ENCODE measurements around the gene SYT12. TPM values are rescaled to one million over a fixed set of nuclear protein-coding genes. Genes with fewer than 3 reads are reported as not detected.

The SYT12 gene
- total RNA-seq, 1 experiment from 2014 or later: 4.6 TPM

DNA sequence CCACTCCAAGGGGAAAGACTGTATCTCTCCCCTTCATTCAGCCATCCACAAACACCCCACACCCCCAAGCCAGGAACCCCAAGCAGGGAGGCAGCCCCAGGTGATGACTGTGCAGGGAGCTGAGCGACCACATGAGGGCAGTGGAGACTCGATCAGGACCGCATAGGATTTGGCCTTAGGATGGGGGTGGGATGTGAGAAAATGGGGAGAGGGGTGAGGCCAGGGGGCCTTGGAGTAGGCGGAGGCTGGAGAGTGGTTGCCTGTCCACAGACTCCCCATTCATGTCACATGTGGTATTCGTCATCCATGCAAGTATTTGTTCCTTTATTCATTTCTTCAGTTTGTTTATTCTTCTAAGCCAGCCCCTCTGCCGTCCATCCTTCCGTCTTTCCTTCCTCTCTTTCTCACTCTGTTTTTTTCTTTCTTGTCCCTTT is 31.0 kb downstream of the SYT12 start:
- POLR2A ChIA-PET: no interaction called here
- Mint-ChIP-seq H3K4me3 (no peak overlapping the region), H3K27ac (no peak overlapping the region), H3K27me3 (ENCODE audit: low read depth) (no peaks in the 10 kb centered on the region; the same call in 1 of the 2 replicates), H3K9me3 (no peaks in the 10 kb centered on the region), H3K36me3 (no peaks in the 10 kb centered on the region), H3K4me1 (peaks cover 23% of the 10 kb centered on the region)
- TF ChIP-seq TCF7 (CRISPR knock-in tag; IDR thresholded peaks at IDR 0.05; ENCODE audit: low read depth): no peak
- no peak for TF ChIP-seq CREB1 (CRISPR knock-in tag; IDR thresholded peaks at IDR 0.05)
- TF ChIP-seq NFE2L1 (CRISPR knock-in tag; IDR thresholded peaks at IDR 0.05): no peak
- no peak for TF ChIP-seq ZNF671 (CRISPR knock-in tag; IDR thresholded peaks at IDR 0.05)
- TF ChIP-seq MLX (CRISPR knock-in tag; IDR thresholded peaks at IDR 0.05): no peak
- TF ChIP-seq FOXP4 (CRISPR knock-in tag; IDR thresholded peaks at IDR 0.05): no peak
- TF ChIP-seq, protein P1, sequence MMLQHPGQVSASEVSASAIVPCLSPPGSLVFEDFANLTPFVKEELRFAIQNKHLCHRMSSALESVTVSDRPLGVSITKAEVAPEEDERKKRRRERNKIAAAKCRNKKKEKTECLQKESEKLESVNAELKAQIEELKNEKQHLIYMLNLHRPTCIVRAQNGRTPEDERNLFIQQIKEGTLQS (CRISPR knock-in tag; conservative IDR thresholded peaks at IDR 0.05): no peak
- TF ChIP-seq, protein P2, sequence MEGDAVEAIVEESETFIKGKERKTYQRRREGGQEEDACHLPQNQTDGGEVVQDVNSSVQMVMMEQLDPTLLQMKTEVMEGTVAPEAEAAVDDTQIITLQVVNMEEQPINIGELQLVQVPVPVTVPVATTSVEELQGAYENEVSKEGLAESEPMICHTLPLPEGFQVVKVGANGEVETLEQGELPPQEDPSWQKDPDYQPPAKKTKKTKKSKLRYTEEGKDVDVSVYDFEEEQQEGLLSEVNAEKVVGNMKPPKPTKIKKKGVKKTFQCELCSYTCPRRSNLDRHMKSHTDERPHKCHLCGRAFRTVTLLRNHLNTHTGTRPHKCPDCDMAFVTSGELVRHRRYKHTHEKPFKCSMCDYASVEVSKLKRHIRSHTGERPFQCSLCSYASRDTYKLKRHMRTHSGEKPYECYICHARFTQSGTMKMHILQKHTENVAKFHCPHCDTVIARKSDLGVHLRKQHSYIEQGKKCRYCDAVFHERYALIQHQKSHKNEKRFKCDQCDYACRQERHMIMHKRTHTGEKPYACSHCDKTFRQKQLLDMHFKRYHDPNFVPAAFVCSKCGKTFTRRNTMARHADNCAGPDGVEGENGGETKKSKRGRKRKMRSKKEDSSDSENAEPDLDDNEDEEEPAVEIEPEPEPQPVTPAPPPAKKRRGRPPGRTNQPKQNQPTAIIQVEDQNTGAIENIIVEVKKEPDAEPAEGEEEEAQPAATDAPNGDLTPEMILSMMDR (IDR thresholded peaks at IDR 0.05): peak; percentile 49
- ATAC-seq: peak; percentile 72
- peak; percentile 83 for DNase-seq (ENCODE audit: low spot score)
- CTCF ChIA-PET: interaction anchor here (0.6 to 5.7 kb wide), 18 partner anchors 10 to 263 kb away, joined by 3 to 82 read pairs (median 4); partner anchors contain the start of genes SSH3 and SYT12

- H3K27ac Mint-ChIP-seq: no peak overlapping the region
- ATAC-seq (no peak), DNase-seq (ENCODE audit: low spot score) (no peak)
- CTCF ChIA-PET: interaction anchor here (0.5 to 5.7 kb wide), 19 partner anchors 10 to 787 kb away, joined by 3 to 82 read pairs (median 5); partner anchors contain the start of genes SSH3 and SYT12
- no peaks in the 10 kb centered on the region for H3K36me3 Mint-ChIP-seq
- peaks cover 23% of the 10 kb centered on the region for H3K4me1 Mint-ChIP-seq
- H3K27me3 Mint-ChIP-seq (ENCODE audit: low read depth): no peaks in the 10 kb centered on the region; the same call in 1 of the 2 replicates
- POLR2A ChIA-PET: interaction anchor here (0.7 kb wide), 1 partner anchor 18 kb away, joined by 5 read pairs; no protein-coding TSS in a partner anchor
- no peaks in the 10 kb centered on the region for H3K9me3 Mint-ChIP-seq
- no peak overlapping the region for H3K4me3 Mint-ChIP-seq
- no peak for TF ChIP-seq CDX4 (CRISPR knock-in tag; IDR thresholded peaks at IDR 0.05; ENCODE audit: borderline replicate concordance)
- no peak for TF ChIP-seq PREB (CRISPR knock-in tag; IDR thresholded peaks at IDR 0.05; ENCODE audit: borderline replicate concordance)
- TF ChIP-seq ZNF396 (CRISPR knock-in tag; IDR thresholded peaks at IDR 0.05; ENCODE audit: borderline replicate concordance): no peak
- no peak for TF ChIP-seq ZNF532 (CRISPR knock-in tag; IDR thresholded peaks at IDR 0.05; ENCODE audit: borderline replicate concordance)
- TF ChIP-seq, protein P3, sequence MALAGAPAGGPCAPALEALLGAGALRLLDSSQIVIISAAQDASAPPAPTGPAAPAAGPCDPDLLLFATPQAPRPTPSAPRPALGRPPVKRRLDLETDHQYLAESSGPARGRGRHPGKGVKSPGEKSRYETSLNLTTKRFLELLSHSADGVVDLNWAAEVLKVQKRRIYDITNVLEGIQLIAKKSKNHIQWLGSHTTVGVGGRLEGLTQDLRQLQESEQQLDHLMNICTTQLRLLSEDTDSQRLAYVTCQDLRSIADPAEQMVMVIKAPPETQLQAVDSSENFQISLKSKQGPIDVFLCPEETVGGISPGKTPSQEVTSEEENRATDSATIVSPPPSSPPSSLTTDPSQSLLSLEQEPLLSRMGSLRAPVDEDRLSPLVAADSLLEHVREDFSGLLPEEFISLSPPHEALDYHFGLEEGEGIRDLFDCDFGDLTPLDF (CRISPR knock-in tag; IDR thresholded peaks at IDR 0.05): no peak
- TF ChIP-seq HMGXB4 (CRISPR knock-in tag; IDR thresholded peaks at IDR 0.05): no peak
- TF ChIP-seq CREM (CRISPR knock-in tag; IDR thresholded peaks at IDR 0.05): no peak
- no peak for TF ChIP-seq CREB1 (CRISPR knock-in tag; IDR thresholded peaks at IDR 0.05)
- TF ChIP-seq RELA (CRISPR knock-in tag; IDR thresholded peaks at IDR 0.05; ENCODE audit: borderline replicate concordance): no peak
- TF ChIP-seq ZNF423 (CRISPR knock-in tag; IDR thresholded peaks at IDR 0.05): no peak
- TF ChIP-seq GTF2I (CRISPR knock-in tag; conservative IDR thresholded peaks at IDR 0.05): no peak
- no peak for TF ChIP-seq CBFB (CRISPR knock-in tag; IDR thresholded peaks at IDR 0.05; ENCODE audit: low read depth)
- TF ChIP-seq ZNF232 (CRISPR knock-in tag; IDR thresholded peaks at IDR 0.05): no peak
Measured at GRCh38 chr11:67054346-67054835, 31.5 kb downstream of the SYT12 start.

All from WTC11 (cell line).